Prostate gland (tissue), 2 donors: ENCODE data around the gene ERG.

ENCODE experiments used
- CTCF ChIP-seq, 4 experiments: fragments of 200-600 bp in 2 of 4; fragments of 450-650 bp in 2 of 4; sonication (generic) in 2 of 4; IDR thresholded peaks; 1 replicate in 3 of 4; 2 replicates in 1 of 4; pipeline ENCODE4 v1.5.1; 2016 to 2019; ENCODE audit warnings: antibody characterized with exemption in 4 of 4, mild to moderate bottlenecking in 2 of 4, moderate library complexity in 2 of 4
- POLR2A ChIP-seq: fragments of 450-650 bp; IDR thresholded peaks from one replicate; pipeline ENCODE4 v1.6.1; 2016; ENCODE audit warnings: antibody characterized with exemption, mild to moderate bottlenecking

- TF ChIP-seq CTCF (IDR thresholded peaks at IDR 0.05) = no peak
- TF ChIP-seq POLR2A = no peak
Observed at GRCh38 chr21:38359090-38359489, 139.2 kb downstream of the ERG start.
